A549 (cell line): ENCODE data around the gene VPS13D. TPM values are rescaled to one million over a fixed set of nuclear protein-coding genes. Genes with fewer than 3 reads are reported as not detected.

ENCODE experiments used
- ATAC-seq, 2 experiments: fragments of 200-7000 bp in 1 of 2; fragments of >200 bp in 1 of 2; cut with Nextera tagmentation in 1 of 2; cut with Tn5 transposase in 1 of 2; 3 replicates each; pipeline versions ENCODE4 v1.8.0 to v1.9.1; 2018 to 2020; ENCODE audit warnings: mild to moderate bottlenecking in 1 of 2, moderate library complexity in 1 of 2
- CTCF ChIA-PET: fragments of 300-600 bp; sonication (Branson Sonifier 250); formaldehyde crosslinking; extraction: SDS; loops from one replicate; lab custom pipeline; 2021; ENCODE audit warnings: antibody characterized with exemption, inconsistent platforms; lab: Yijun Ruan, JAX
- POLR2A ChIA-PET: fragments of 350-600 bp; formaldehyde crosslinking; extraction: SDS; loops from one replicate; lab custom pipeline; 2021; ENCODE audit warnings: antibody characterized with exemption, inconsistent platforms; lab: Yijun Ruan, JAX
- DNase-seq, 2 experiments: peaks; one replicate each; pipeline versions ENCODE4 v3.0.0 to v3.0.0-alpha.2; 2011 to 2016; ENCODE audit warnings: low read depth in 1 of 2, low spot score in 1 of 2
- FAIRE-seq: peaks from 2 replicates; lab custom pipeline; 2011; peaks lifted over from hg19 to GRCh38; lab: Jason Lieb, UNC
- H3K27ac ChIP-seq, 2 experiments: fragments of >200 bp; sonication (Bioruptor Twin); formaldehyde crosslinking; 3 replicates each; pipeline ENCODE4 v1.5.1; 2016 to 2017
- H3K4me1 ChIP-seq: fragments of >200 bp; sonication (Bioruptor Twin); formaldehyde crosslinking; 3 replicates; pipeline ENCODE4 v1.6.1; 2016
- H3K4me2 ChIP-seq: fragments of >200 bp; sonication (Bioruptor Twin); formaldehyde crosslinking; 3 replicates; pipeline ENCODE4 v1.6.1; 2016
- H3K4me3 ChIP-seq: fragments of >200 bp; sonication (Bioruptor Twin); formaldehyde crosslinking; 3 replicates; pipeline ENCODE4 v1.5.1; 2016
- H3K9me3 ChIP-seq: fragments of >200 bp; sonication (Bioruptor Twin); formaldehyde crosslinking; 3 replicates; pipeline ENCODE4 v1.6.1; 2016
- CBX2 ChIP-seq: fragments of 200-600 bp; sonication (generic); IDR thresholded peaks from 2 replicates; pipeline ENCODE4 v1.6.1; 2016; ENCODE audit warnings: low read depth, mild to moderate bottlenecking, borderline replicate concordance
- CHD2 ChIP-seq: fragments of 150-350 bp; IDR thresholded peaks from 2 replicates; pipeline ENCODE4 v1.6.1; 2014; ENCODE audit warnings: low read length; ENCODE audit not compliant: partially characterized antibody
- EHMT2 ChIP-seq: fragments of 200-600 bp; sonication (generic); IDR thresholded peaks from 2 replicates; pipeline ENCODE4 v1.6.1; 2016; ENCODE audit warnings: antibody characterized with exemption, low read depth, mild to moderate bottlenecking, moderate library complexity
- EP300 ChIP-seq, 2 experiments: fragments of >200 bp; sonication (Bioruptor Twin); formaldehyde crosslinking; IDR thresholded peaks; 2 replicates in 1 of 2; 3 replicates in 1 of 2; pipeline ENCODE4 v1.6.1; 2016 to 2017
- FOSB ChIP-seq: fragments of 250-450 bp; sonication (Bioruptor Pico); IDR thresholded peaks from 2 replicates; pipeline ENCODE4 v1.5.0; 2020; ENCODE audit warnings: mild to moderate bottlenecking, moderate library complexity
- FOSL2 ChIP-seq, 2 experiments: fragments of 450-650 bp in 1 of 2; fragments of >200 bp in 1 of 2; sonication (Bioruptor Twin) in 1 of 2; formaldehyde crosslinking; IDR thresholded peaks; 2 replicates each; pipeline versions ENCODE4 v1.5.0 to v1.6.1; 2016 to 2020; ENCODE audit warnings: mild to moderate bottlenecking in 1 of 2, moderate library complexity in 1 of 2
- GATA3 ChIP-seq: IDR thresholded peaks from 2 replicates; pipeline ENCODE4 v1.6.1; 2012; ENCODE audit warnings: borderline replicate concordance
- HDAC2 ChIP-seq: fragments of 200-600 bp; sonication (generic); IDR thresholded peaks from 2 replicates; pipeline ENCODE4 v1.6.1; 2016
- HOXB13 ChIP-seq: fragments of 250-450 bp; sonication (Bioruptor Pico); IDR thresholded peaks from 2 replicates; pipeline ENCODE4 v1.5.0; 2020; ENCODE audit warnings: low read depth, mild to moderate bottlenecking, moderate library complexity
- JUN ChIP-seq, 2 experiments: fragments of >200 bp; sonication (Bioruptor Twin); formaldehyde crosslinking; IDR thresholded peaks; 2 replicates in 1 of 2; 3 replicates in 1 of 2; pipeline ENCODE4 v1.6.1; 2016 to 2017
- KDM5A ChIP-seq: fragments of 200-600 bp; sonication (generic); IDR thresholded peaks from 2 replicates; pipeline ENCODE4 v1.6.1; 2016; ENCODE audit warnings: antibody characterized with exemption, mild to moderate bottlenecking
- MAFK ChIP-seq: fragments of 450-650 bp; IDR thresholded peaks from 2 replicates; pipeline ENCODE4 v1.6.1; 2014; ENCODE audit not compliant: partially characterized antibody
- MYC ChIP-seq: IDR thresholded peaks from 2 replicates; pipeline ENCODE4 v1.6.1; 2012; ENCODE audit warnings: mild to moderate bottlenecking, inconsistent platforms, low read length, improper control_type of control experiment, borderline replicate concordance
- NPAS2 ChIP-seq: fragments of 250-450 bp; sonication (Bioruptor Pico); IDR thresholded peaks from 2 replicates; pipeline ENCODE4 v1.8.0; 2022; ENCODE audit warnings: mild to moderate bottlenecking, moderate library complexity, borderline replicate concordance
- NR3C1 ChIP-seq: fragments of >200 bp; sonication (Bioruptor Twin); formaldehyde crosslinking; IDR thresholded peaks from 3 replicates; pipeline ENCODE4 v1.6.1; 2017
- PHF8 ChIP-seq: fragments of 200-600 bp; sonication (generic); IDR thresholded peaks from 2 replicates; pipeline ENCODE4 v1.6.1; 2016; ENCODE audit warnings: low read depth, mild to moderate bottlenecking, antibody characterized with exemption, moderate library complexity, borderline replicate concordance
- POLR2A ChIP-seq: IDR thresholded peaks from 2 replicates; pipeline ENCODE4 v1.6.1; 2012; ENCODE audit warnings: mild to moderate bottlenecking, low read length
- RAD21 ChIP-seq, 2 experiments: fragments of >200 bp in 1 of 2; sonication (Bioruptor Twin) in 1 of 2; formaldehyde crosslinking in 1 of 2; IDR thresholded peaks in 1 of 2; conservative IDR thresholded peaks in 1 of 2; 2 replicates in 1 of 2; 3 replicates in 1 of 2; pipeline ENCODE4 v1.6.1; 2012 to 2018; ENCODE audit warnings: inconsistent platforms in 1 of 2
- RARB ChIP-seq: fragments of 250-450 bp; sonication (Bioruptor Pico); IDR thresholded peaks from 2 replicates; pipeline ENCODE4 v1.8.0; 2021; ENCODE audit warnings: mild to moderate bottlenecking, moderate library complexity
- SREBF2 ChIP-seq: fragments of 450-650 bp; IDR thresholded peaks from 2 replicates; pipeline ENCODE4 v1.6.1; 2014; ENCODE audit warnings: mild to moderate bottlenecking, moderate library complexity
- TP53 ChIP-seq: fragments of 250-450 bp; sonication (Bioruptor Pico); IDR thresholded peaks from 2 replicates; pipeline ENCODE4 v1.5.0; 2021; ENCODE audit warnings: mild to moderate bottlenecking, moderate library complexity
- ZFP36 ChIP-seq: fragments of 450-650 bp; IDR thresholded peaks from 2 replicates; pipeline ENCODE4 v1.6.1; 2014; ENCODE audit warnings: borderline replicate concordance; ENCODE audit not compliant: partially characterized antibody
- ZNF302 ChIP-seq: fragments of 250-450 bp; sonication (Bioruptor Pico); IDR thresholded peaks from 2 replicates; pipeline ENCODE4 v1.9.0; 2021; ENCODE audit warnings: inconsistent platforms, mild to moderate bottlenecking, moderate library complexity
- WGBS: methylation state at CpG from one replicate; pipeline ENCODE4 v1.1.6; 2017; ENCODE audit errors: missing lambda C conversion rate; 5-methylcytosine and 5-hydroxymethylcytosine counted together
- polyA plus RNA-seq, 4 experiments: library from polyadenylated mRNA; depleted of rRNA in 3 of 4; stranded (reverse); fragments of >200 nt; fragmentation: RNase III in 1 of 4; extraction: RNeasy Plus Mini Kit Qiagen cat#74134 plus additional on column Dnase treatment in 1 of 4; gene quantifications; 2 replicates in 3 of 4; 3 replicates in 1 of 4; pipeline ENCODE4 v1.2.3, GENCODE V29; 2011 to 2017
- TF ChIP-seq, protein P1 (sequence below): fragments of 250-450 bp; sonication (Bioruptor Pico); IDR thresholded peaks from 2 replicates; pipeline ENCODE4 v1.5.0; 2020; ENCODE audit warnings: low read depth, mild to moderate bottlenecking, moderate library complexity
- TF ChIP-seq, protein P2 (sequence below): fragments of 450-650 bp; IDR thresholded peaks from 2 replicates; pipeline ENCODE4 v1.6.1; 2014; ENCODE audit warnings: antibody characterized with exemption
- TF ChIP-seq, protein P3 (sequence below): fragments of >200 bp; sonication (Bioruptor Twin); formaldehyde crosslinking; IDR thresholded peaks from 3 replicates; pipeline ENCODE4 v1.5.1; 2016
- TF ChIP-seq, protein P4 (sequence below): fragments of >200 bp; sonication (Bioruptor Twin); formaldehyde crosslinking; IDR thresholded peaks from 2 replicates; pipeline ENCODE4 v1.6.1; 2016

Gene VPS13D
- polyA plus RNA-seq, 2 of the 4 experiments (the other 2 are of a cell fraction): 5.4 to 15.9 TPM

DNA sequence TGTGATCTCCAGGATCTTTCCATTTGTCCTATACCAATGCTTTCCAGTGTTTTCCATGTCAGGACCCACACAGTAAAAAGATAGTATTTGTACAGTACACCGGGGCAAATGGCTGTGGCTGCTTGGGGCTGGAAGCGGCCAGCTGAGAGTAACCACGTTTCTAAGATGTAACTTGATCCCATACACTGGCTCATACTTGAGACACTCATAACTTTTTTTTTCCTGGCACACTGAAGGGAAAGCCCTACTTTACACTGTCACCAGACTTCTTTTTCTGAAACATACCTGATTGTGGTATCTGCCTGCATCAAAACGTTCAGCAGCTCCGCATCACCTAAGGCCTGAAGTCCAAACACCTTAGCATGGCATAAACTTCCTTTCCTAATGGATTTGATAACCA, 21.6 kb downstream of the VPS13D start:
- Histone ChIP-seq H3K9me3 (no peaks in the 10 kb centered on the region), H3K27ac (no peak overlapping the region), H3K4me2 (no peak overlapping the region), H3K4me3 (no peak overlapping the region), H3K4me1 (no peaks in the 10 kb centered on the region)
- DNase-seq (no peak), ATAC-seq (no peak), FAIRE-seq (no peak)
- ChIA-PET CTCF (interaction anchor here (1.9 kb wide), 1 partner anchor 24 kb away, joined by 9 read pairs; no protein-coding TSS in a partner anchor), POLR2A (no interaction called here)
- TF ChIP-seq CHD2: no peak
- no peak for TF ChIP-seq JUN (IDR thresholded peaks at IDR 0.05)
- no peak for TF ChIP-seq RARB
- TF ChIP-seq GATA3: no peak
- TF ChIP-seq, protein P1, sequence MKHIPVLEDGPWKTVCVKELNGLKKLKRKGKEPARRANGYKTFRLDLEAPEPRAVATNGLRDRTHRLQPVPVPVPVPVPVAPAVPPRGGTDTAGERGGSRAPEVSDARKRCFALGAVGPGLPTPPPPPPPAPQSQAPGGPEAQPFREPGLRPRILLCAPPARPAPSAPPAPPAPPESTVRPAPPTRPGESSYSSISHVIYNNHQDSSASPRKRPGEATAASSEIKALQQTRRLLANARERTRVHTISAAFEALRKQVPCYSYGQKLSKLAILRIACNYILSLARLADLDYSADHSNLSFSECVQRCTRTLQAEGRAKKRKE (CRISPR knock-in tag): no peak
- no peak for TF ChIP-seq ZNF302 (CRISPR knock-in tag)
- TF ChIP-seq ZFP36: no peak
- TF ChIP-seq HDAC2: no peak
- TF ChIP-seq KDM5A: no peak
- TF ChIP-seq, protein P2, sequence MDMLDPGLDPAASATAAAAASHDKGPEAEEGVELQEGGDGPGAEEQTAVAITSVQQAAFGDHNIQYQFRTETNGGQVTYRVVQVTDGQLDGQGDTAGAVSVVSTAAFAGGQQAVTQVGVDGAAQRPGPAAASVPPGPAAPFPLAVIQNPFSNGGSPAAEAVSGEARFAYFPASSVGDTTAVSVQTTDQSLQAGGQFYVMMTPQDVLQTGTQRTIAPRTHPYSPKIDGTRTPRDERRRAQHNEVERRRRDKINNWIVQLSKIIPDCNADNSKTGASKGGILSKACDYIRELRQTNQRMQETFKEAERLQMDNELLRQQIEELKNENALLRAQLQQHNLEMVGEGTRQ: no peak
- no peak for TF ChIP-seq NPAS2
- no peak for TF ChIP-seq FOSL2 (IDR thresholded peaks at IDR 0.05)
- no peak for TF ChIP-seq FOSL2 (CRISPR knock-in tag; IDR thresholded peaks at IDR 0.05)
- TF ChIP-seq MAFK: no peak
- TF ChIP-seq, protein P3, sequence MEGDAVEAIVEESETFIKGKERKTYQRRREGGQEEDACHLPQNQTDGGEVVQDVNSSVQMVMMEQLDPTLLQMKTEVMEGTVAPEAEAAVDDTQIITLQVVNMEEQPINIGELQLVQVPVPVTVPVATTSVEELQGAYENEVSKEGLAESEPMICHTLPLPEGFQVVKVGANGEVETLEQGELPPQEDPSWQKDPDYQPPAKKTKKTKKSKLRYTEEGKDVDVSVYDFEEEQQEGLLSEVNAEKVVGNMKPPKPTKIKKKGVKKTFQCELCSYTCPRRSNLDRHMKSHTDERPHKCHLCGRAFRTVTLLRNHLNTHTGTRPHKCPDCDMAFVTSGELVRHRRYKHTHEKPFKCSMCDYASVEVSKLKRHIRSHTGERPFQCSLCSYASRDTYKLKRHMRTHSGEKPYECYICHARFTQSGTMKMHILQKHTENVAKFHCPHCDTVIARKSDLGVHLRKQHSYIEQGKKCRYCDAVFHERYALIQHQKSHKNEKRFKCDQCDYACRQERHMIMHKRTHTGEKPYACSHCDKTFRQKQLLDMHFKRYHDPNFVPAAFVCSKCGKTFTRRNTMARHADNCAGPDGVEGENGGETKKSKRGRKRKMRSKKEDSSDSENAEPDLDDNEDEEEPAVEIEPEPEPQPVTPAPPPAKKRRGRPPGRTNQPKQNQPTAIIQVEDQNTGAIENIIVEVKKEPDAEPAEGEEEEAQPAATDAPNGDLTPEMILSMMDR: no peak
- TF ChIP-seq EHMT2: no peak
- no peak for TF ChIP-seq EP300 (IDR thresholded peaks at IDR 0.05)
- no peak for TF ChIP-seq TP53
- no peak for TF ChIP-seq SREBF2
- no peak for TF ChIP-seq NR3C1
- WGBS: 79% methylated on average over 5 of the region's 5 CpGs

DNA sequence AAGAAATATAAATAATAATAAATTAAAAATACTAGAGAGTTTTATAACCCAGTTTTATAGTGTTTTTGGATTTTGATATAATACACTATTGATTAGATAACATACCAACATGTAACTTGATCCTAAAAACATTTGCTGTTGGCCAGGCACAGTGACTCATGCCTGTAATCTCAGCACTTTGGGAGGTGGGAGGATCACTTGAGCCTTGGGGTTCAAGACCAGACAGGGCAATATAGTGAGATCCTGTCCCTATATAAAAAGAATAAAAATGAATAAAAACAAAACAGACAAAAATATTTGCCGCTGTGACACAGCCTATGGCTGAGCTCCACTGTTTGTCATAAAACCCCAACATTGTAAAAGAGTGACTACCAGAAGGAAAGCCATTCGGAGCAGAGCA, 26.1 kb downstream of the VPS13D start:
- ATAC-seq (no peak), FAIRE-seq (no peak)

More for the DNA sequence above, 26.1 kb downstream of the VPS13D start:
- DNase-seq: no peak
- Histone ChIP-seq H3K4me2 (no peak overlapping the region), H3K4me3 (no peak overlapping the region), H3K4me1 (no peaks in the 10 kb centered on the region), H3K9me3 (no peaks in the 10 kb centered on the region), H3K27ac (no peak overlapping the region)
- CTCF ChIA-PET: interaction anchor here (0.5 to 1.4 kb wide), 3 partner anchors 13 to 167 kb away, joined by 3 to 5 read pairs (median 3); no protein-coding TSS in a partner anchor
- POLR2A ChIA-PET: no interaction called here
- WGBS: 98% methylated on average over 2 of the region's 2 CpGs
- TF ChIP-seq NR3C1: no peak
- TF ChIP-seq POLR2A: no peak
- TF ChIP-seq EHMT2: no peak
- TF ChIP-seq, protein P1 (CRISPR knock-in tag): no peak
- no peak for TF ChIP-seq CBX2
- TF ChIP-seq FOSB (CRISPR knock-in tag): no peak
- TF ChIP-seq ZNF302 (CRISPR knock-in tag): no peak
- no peak for TF ChIP-seq PHF8
- no peak for TF ChIP-seq TP53
- no peak for TF ChIP-seq MYC
- TF ChIP-seq, protein P4, sequence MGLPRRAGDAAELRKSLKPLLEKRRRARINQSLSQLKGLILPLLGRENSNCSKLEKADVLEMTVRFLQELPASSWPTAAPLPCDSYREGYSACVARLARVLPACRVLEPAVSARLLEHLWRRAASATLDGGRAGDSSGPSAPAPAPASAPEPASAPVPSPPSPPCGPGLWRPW: no peak
- TF ChIP-seq HOXB13: no peak
- no peak for TF ChIP-seq RAD21 (conservative IDR thresholded peaks at IDR 0.05 in 1 of 2, IDR thresholded peaks at IDR 0.05 in 1 of 2)
